Stimulated activated CD8-positive, alpha-beta memory T cell treated with anti-CD3 and anti-CD28 coated beads, Interleukin-12 subunit alpha, Interleukin-12 subunit beta, amount 100 ng/mL, for 1 hour (primary cell): Measurements from ENCODE around the gene KLHDC7B.
A peak's percentile ranks its signal among the peaks of the same experiment; 100 is the strongest.

Source experiments
- DNase-seq: peaks from one replicate; pipeline ENCODE4 v3.0.0-alpha.2; 2020; ENCODE audit warnings: low read depth

KLHDC7B gene

DNA sequence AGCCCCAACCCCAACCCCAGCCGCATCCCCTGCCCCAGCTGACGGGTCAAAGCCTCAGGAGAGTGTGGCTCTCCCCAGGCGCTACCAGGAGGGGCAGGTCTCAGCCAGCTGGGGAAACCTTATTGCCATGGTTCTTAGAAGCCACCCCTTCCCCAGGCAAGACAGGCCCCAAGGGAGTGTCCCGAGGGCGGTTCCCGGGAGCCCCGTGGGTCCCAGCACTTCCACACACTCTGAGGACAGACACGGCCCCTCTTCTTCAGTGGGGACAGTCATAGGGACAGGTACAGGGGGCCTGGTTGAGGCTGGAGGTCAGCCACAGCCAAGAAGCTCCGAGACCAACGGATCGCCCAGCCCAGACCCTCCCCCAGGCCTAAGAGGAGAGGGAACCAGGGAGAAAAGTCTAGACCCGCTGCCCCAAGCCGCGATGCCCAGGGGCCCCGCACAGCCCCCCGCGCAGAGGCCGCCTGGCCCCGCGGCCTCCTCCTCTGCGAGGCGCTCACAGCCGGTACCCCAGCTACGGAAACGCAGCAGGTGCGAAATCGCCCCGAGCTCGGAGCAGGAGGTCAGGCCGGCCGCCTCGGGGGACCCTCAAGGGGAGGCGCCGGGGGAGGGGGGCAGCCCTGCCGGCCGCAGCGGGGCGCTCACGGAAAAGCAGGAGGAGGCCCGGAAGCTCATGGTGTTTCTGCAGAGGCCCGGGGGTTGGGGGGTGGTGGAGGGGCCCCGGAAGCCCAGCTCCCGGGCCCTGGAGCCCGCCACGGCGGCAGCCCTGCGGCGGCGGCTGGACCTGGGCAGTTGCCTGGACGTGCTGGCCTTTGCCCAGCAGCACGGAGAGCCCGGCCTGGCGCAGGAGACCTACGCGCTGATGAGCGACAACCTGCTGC, 2.6 kb downstream of the KLHDC7B start:
- no peak for DNase-seq

DNA sequence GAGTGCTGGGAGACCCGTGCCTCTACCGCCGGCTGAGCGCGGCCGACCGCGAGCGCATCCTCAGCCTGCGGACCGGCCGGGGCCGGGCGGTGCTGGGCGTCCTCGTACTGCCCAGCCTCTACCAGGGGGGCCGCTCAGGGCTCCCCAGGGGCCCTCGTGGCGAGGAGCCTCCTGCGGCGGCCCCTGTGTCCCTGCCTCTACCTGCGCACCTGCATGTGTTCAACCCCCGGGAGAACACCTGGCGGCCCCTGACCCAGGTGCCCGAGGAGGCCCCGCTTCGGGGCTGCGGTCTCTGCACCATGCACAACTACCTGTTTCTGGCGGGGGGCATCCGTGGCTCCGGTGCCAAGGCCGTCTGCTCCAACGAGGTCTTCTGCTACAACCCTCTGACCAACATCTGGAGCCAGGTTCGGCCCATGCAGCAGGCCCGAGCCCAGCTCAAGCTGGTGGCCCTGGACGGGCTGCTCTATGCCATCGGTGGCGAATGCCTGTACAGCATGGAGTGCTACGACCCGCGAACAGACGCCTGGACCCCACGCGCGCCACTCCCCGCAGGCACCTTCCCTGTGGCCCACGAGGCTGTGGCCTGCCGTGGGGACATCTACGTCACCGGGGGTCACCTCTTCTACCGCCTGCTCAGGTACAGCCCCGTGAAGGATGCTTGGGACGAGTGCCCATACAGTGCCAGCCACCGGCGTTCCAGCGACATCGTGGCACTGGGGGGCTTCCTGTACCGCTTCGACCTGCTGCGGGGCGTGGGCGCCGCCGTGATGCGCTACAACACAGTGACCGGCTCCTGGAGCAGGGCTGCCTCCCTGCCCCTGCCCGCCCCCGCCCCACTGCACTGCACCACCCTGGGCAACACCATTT, 3.5 kb downstream of the KLHDC7B start:
- no peak for DNase-seq

DNA sequence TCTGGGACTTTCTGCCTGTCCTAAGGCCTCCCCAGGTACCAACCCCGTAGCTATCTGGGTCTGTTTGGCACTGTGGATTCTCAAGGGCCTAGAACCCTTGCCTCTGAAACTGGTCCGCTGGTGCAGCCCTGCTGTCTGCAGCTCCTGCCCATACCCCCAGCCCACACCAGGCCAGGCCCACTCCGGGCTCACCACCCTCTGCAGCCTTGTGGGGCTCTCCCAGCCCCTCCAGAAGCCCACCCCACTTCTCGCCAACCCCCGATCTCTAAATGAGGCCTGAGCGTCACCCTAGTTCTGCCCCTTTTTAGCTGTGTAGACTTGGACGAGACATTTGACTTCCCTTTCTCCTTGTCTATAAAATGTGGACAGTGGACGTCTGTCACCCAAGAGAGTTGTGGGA, 4.7 kb downstream of the KLHDC7B start:
- no peak for DNase-seq

DNA sequence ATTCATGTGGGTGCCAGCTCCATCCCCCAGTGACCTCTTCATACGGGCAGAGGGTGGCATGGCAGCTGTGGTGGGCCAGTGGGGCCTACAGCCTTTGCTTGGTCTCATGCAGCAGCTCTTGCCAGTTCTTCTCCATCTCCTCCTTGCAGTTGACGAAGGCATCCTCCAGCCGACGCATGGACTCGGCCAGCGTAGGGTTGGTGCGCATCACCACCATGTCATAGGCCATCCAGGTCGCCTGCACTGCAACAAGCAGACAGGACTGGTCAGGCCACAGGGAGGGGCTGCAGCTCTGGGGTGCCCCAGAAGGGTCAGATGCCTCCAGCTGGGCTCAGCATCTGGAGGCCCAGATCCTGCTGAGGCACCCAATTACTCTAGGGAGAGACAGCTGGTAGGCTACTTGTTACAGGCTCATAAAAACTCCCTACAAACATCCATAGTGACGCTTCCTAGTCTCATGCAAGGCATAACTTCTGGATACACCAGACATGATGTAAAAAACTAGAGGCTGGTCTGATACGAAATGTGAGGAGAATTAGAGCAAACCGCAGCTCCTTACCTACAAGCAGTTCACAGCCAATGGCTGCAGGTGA, 5.6 kb downstream of the KLHDC7B start:
- no peak for DNase-seq

DNA sequence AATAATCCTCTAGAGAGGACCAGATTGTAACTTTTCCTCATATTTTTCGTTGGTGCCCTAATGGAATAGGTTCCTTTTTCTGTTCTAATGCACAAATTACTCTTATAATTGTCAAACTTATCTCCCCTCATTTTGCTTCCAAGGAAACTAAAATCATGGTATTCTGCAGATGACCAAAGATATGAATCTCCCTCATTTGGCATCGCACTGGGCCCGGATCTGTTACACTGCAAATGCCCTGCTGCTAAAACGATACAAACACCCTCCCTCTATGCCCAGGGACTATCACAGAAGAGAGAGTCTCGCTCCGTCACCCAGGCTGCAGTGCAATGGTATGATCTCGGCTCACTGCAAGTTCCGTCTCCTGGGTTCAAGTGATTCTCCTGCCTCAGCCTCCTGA, 7.6 kb downstream of the KLHDC7B start:
- no peak for DNase-seq

DNA sequence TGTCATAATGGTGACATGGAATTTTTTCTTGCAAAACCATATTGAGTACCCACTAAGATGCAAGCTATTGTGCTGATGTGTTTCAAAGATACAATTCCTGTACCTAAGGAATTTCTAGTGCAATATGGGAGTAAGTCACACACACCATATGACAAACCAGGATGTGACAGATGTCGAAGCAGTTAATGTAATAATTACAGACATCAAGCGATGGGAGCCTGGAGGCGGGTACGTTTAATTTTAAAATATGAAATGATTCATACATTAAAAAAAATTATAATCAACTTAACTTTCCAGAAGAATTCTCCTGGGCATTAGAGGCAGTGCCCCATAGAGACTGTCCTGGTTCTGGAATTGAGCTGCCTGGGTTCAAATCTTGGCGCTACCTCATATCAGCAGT, 11.0 kb downstream of the KLHDC7B start:
- no peak for DNase-seq

DNA sequence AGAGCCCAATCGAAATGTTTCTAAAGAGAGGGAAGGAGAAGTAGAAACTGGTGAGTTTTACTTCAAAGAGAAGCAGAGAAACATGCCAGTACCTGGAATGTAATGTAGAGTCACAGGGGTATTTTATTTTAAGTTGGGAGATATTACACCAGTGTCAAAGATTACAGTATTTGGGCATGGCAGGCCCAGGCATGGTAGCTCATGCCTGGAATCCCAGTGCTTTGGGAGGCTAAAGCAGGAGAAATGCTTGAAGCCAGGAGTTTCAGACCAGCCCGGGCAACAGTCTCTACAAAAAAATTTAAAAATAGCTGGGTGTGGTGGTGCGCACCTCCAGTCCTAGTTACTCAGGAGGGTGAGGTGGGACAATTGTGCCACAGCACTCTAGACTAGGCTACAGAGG, 14.3 kb downstream of the KLHDC7B start:
- no peak for DNase-seq

DNA sequence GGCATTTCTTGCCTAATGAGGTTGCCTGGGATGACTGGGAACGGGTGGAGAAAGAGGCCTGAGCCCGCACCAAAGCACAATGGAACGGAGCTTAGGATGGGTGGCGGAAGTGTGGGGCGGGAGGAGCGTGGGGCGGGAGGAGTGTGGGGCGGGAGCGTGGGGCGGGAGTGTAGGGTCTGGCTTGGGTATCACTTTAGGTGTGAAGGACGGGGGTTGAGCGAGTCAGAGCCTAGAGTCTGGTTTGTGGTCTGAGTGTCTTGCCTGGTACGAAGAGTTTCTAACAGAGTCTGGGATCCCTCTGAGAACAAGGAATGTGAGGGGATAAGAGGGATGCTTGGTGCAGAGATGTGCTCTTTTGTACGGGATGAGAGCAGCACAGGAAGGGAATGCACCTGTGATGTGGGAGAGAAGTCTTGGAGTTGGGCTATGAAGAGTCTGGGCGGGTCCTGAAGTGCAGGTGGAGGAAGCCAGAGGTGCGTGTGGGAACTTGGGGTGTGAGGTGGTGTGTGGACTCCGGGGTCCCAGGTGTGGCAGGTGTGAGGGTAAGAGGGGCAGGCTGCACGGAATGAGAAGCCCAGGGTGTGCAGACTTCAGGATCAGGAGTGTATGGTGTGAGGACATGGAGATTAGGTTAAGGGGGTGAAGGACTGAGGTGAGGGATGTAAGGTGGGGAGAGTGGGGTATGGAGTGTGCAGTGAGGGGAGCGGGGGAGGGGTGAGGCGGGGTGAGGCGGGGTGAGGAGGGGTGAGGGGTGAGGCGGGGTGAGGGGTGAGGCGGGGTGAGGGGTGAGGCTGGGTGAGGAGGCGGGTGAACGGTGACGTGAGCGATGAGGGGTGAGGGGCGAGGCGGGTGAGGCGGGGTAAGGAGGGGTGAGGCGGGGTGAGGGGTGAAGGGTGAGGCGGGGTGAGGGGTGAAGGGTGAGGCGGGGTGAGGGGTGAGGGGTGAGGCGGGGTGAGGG, 16.0 kb downstream of the KLHDC7B start:
- no peak for DNase-seq

DNA sequence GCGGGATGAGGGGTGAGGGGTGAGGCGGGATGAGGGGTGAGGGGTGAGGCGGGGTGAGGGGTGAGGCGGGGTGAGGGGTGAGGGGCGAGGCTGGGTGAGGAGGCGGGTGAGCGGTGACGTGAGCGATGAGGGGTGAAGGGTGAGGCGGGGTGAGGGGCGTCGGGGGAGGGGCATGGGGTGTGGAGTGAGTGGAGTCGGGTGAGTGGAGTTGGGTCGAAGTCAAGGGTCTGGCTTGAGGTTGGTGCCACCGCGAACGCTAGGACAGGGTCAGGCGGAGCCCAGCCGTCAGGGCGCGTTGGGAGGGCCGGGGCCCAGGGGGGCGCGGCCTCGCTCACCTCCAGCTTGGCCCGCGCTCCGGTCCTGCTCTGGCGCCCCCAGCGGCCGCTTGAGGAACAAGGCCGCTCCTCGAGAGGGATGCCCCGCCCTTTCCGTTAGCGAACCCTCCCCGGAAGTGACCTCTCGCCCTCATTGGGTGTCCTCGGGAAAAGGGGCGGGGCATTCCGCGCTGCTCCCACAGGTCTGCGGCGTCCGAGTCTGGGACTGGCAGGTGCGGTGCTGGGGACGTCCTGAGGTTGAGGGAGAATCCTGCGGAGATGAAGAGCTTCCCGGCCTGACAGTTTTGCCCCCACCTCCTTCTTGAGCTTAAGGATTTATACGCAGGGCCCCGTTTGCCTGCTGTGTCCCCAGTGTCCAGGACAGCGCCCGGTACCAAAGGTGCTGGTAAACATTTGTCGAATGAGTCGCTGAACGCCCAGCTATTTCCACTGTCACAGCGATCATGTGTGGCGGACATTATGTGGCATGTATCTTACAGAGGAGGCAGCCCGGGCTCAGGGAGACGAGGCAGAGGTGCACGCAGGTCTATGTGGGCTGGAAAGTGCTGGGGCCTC, 17.1 kb downstream of the KLHDC7B start, which contains the start of gene SYCE3:
SYCE3 (minus strand) TSS at position 397 of the 890 bp plus-strand sequence. CDS start 6,514 bp downstream, outside the sequence.
- DNase-seq: peak; percentile 96

DNA sequence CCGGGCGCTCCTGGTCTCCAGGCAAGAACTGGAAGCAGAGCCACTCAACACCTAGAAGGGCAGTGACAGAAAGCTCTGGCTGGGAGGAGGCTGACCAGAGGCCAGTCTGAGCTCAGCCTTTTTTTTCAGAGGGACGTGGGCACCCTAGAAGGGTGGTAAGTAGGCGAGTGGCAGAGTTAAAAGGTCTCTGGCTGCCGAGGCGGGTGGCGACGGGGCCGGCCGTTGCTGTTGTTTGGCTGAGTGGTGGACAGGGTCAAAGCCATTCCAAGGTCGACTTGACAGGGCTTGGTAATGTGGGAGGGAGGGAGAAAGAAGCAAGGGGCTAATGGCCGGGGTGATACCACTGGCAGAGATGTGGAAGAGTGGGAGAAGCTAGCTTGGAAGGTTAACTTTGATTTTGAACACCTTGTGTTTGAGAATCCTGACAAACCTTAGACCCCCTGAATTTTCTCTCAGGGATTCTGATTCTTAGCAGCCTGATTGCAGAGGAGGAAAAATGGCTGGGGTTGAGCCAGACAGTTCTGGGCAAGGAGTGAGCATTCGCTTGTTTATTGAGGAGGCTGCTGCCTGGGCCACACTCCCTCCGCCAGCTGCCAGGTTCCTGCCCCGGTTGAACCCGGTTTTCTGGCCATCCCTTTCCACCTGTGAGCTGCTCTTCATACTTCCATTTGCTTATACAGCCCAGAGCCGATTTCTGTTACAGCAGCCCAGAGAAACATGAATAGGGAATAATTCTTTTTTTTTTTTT, 17.9 kb downstream of the KLHDC7B start:
- no peak for DNase-seq

DNA sequence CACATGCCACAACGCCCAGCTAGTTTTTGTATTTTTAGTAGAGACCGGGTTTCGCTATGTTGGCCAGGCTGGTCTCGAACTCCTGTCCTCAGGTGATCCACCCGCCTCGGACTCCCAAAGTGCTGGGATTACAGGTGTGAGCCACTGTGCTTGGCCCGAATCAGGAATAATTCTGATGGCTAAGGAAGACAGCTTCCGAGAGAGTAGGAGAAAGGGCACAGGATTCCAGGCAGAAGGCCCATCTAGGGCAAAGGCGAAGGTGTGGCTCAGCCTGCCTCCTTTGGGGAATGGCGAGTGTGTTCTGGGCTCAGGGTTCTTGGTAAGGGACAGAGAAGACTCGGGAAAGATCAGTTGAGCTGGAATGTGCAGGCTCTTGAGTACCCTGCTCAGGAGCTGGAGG, 18.6 kb downstream of the KLHDC7B start:
- no peak for DNase-seq

DNA sequence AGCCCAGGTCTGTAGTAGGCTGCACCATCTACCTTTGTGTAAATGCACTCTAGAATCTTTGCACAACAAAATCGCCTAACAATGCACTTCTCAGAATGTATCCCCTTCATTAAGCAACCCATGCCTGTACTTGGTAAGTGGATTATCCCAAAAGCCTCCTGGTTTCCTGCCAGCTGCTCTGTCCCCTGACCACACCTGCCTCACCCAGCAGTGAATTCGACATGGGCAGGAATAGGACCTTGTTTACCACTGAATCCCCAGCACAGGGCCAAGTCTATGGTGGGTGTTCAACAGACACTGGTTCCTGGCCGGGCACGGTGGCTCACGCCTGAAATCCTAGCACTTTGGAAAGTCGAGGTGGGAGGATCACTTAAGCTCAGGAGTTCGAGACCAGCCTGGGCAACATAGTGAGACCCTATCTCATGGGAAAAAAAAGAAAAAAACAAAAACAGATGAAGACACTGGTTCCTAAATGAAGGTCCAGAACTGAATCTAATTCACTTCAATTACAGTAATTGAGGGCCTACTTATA, 22.1 kb downstream of the KLHDC7B start:
- no peak for DNase-seq

DNA sequence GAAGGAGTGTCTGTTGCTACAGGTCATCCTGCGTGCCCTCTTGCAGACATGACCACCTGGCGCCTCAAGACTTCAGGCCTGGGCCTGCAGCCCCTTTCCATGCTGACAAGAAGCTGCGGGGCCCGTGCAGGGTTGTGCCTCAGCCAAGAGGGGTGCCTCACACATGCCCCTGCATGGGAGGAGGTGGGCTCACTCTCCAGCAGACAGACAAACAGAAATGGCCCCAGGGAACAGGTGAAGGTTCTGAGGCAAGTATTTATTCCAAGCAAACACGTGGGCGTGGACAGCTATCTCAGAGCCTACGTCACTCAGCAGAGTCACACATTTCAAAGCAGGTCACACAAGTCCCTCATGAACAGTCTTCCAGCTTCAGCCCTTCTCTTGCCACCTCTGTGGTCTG, 22.9 kb downstream of the KLHDC7B start:
- DNase-seq: no peak

DNA sequence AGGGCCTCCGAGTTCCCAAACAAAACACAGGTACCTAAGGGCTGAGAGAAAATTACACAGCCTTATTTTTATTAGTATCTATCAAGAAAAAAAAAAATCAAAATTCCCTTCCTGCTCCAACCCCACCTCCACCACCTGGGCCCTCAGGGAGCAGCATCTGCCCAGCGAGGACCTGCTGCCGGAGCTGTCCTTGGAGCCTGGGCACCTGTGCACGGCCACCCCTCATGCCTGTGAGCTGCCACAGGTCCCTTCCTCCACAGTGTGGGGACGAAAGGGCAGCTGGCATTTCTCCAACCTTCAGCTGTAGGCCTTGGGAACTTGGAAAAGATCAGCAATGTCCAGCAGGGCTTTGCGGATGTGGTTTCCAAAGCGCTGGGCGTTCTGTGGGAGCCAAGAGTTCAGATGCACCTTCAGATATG, 23.4 kb downstream of the KLHDC7B start:
- DNase-seq: no peak

DNA sequence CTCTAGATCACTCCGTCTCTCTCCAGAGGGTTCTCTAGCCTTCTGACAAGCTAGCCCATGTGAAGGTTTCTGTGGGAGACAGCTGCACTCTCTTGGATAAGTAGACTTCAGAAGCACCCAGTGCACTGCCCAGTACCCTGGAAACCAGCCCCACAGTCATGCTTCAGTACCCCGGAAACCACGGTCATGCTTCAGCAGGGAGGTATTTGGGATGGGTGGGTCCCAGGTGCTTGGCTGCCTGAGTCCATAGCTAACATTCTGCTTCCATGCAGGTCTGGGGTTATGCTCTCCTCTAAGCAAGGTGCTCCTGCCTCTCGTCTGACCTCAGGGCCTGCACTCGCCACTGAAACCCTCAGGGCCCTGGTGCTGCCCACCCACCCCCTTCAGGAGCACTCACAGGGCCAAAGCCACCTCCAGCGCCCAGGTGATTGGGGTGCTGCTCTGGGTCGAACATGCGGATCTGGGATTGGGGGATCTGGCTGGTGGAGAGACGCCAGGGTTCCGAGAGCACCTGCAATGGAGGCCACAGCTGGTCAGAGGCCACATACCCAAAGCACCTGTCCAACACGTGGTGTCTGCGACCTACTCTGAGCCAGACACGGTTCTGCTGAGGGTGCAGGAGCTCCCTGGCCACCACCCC, 24.3 kb downstream of the KLHDC7B start:
- no peak for DNase-seq

DNA sequence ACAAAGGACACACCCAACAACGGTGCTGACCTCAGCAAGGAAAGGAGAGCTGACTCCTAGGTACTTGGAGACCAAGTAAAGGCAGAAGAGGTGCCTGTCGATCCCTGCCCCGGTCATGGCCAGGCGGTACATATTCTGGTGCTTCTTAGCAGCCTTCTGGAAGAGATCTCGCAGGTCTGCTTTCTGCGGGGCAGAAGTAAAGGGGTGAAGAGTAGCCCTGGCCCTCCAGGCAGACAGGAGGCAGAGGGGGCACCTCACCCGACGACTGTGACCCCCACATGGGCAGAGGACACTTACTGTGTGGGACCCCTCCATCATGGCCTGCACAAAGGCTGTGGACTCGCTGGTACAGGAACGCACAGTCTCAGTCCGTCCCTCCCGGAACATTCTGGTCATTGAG, 25.2 kb downstream of the KLHDC7B start:
- no peak for DNase-seq

DNA sequence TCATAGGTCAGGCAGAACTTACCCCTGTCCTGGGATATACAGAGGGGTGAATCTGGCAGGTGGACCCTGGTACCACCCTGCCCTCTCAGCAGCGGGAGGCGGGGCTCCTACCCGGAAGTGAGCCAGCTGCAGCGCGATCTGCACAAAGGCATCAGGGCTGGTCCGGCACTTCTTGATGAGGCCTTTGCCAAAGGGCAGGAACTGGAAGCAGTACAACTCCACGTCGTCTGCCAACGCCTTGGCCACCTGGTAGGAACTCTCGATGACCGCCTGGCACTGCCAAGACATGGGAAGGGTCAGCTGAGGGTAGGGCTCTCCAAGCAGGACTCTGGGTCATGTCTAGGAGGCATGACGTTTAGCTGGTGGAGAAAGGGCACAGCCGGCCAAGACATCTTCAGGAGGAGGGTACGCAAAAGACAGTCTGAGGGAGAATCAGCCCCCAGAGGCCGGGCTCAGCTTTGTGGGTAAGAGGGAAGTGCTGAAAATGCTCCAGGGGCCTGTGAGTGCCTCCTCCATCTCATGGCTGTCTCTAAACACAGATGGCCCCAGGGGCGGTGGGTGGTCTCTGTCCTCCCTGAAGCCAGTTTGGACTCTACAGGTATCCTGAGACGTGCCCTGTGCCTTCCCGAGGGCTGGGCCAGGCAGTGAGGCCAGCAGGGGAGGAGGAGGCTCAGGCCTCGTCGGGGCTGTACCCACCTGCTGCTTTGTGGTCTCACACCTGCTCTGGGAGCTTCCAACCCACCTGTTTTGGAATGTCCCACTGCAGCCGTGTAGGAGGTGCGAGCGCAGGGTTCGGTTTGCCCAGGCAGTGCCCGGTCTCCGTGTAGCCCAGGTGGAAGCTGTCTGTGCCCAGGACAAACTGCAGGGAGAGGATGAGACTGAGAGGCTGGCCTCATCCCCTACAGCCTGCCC, 25.8 kb downstream of the KLHDC7B start:
- no peak for DNase-seq

DNA sequence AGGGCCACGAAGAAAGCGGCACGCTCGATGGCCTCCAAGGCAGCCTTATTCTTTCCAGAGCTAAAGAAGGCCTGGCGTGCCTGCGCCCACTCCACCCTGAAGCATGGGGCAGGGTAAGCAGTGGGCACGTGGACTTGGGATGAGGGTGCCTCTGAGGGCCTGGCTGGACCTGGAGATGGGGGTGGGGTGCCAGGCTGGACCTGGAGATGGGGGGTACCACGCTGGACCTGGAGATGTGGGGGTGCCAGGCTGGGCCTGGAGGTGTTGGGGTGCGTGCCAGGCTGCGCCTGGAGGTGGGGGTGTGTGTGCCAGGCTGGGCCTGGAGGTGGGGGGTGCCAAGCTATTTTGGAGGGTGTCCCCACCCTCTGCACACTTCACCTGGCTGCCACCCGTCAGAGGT, 27.3 kb downstream of the KLHDC7B start:
- no peak for DNase-seq
